Measurements from ENCODE around the gene ANKDD1A.

The ANKDD1A gene

GRCh38 chr15:64923546-64923945 is 11.8 kb downstream of the ANKDD1A start:
- H3K27ac ChIP-seq (ENCODE audit: extremely low read depth, low read depth, low read length), result no peak overlapping the region
- ChIA-PET POLR2A (no interaction called here), CTCF (no interaction called here)
- H3K4me1 ChIP-seq (ENCODE audit: control insufficient read depth, insufficient read depth, low read length), result no peaks in the 10 kb centered on the region
- no peaks in the 10 kb centered on the region for H3K9me3 ChIP-seq (ENCODE audit: control insufficient read depth, insufficient read depth, low read depth, low read length)
- no peaks in the 10 kb centered on the region for H3K36me3 ChIP-seq (ENCODE audit: control insufficient read depth in 2 of 2, insufficient read depth in 1 of 2, low read length in 2 of 2)
- H3K4me3 ChIP-seq (ENCODE audit: low read depth, low read length), result no peak overlapping the region
- no peak for TF ChIP-seq INSM2 (tag by site-specific recombination; IDR thresholded peaks at IDR 0.05)
- no peak for TF ChIP-seq ZBTB11 (tag by site-specific recombination; conservative IDR thresholded peaks at IDR 0.05; ENCODE audit: low read depth)
- TF ChIP-seq SETDB1 (IDR thresholded peaks at IDR 0.05; ENCODE audit: insufficient read length, low read length), result no peak
- no peak for TF ChIP-seq ZNF398 (tag by site-specific recombination; IDR thresholded peaks at IDR 0.05)
- TF ChIP-seq ZNF624 (tag by site-specific recombination; IDR thresholded peaks at IDR 0.05), result no peak
- no peak for TF ChIP-seq ZNF626 (tag by site-specific recombination; IDR thresholded peaks at IDR 0.05)
- no peak for TF ChIP-seq ZNF549 (tag by site-specific recombination; IDR thresholded peaks at IDR 0.05)
- no peak for TF ChIP-seq ZNF266 (tag by site-specific recombination; IDR thresholded peaks at IDR 0.05; ENCODE audit: low read depth)
- TF ChIP-seq BCL6B (tag by site-specific recombination; IDR thresholded peaks at IDR 0.05), result no peak
- no peak for TF ChIP-seq PRDM4 (tag by site-specific recombination; IDR thresholded peaks at IDR 0.05)
- no peak for TF ChIP-seq ZNF629 (tag by site-specific recombination; IDR thresholded peaks at IDR 0.05)
- no peak for TF ChIP-seq ZFHX2 (tag by site-specific recombination; conservative IDR thresholded peaks at IDR 0.05)
- no peak for TF ChIP-seq ZNF311 (tag by site-specific recombination; IDR thresholded peaks at IDR 0.05; ENCODE audit: borderline replicate concordance)
- TF ChIP-seq ZNF169 (tag by site-specific recombination; IDR thresholded peaks at IDR 0.05), result no peak
- no peak for TF ChIP-seq BCL11A (tag by site-specific recombination; IDR thresholded peaks at IDR 0.05; ENCODE audit: low read depth)
- TF ChIP-seq KLF8 (tag by site-specific recombination; IDR thresholded peaks at IDR 0.05), result no peak

Measured in HEK293 (cell line).